ENCODE results near the gene NAT8L. TPM values are rescaled to one million over a fixed set of nuclear protein-coding genes. Genes with fewer than 3 reads are reported as not detected.

NAT8L gene
- under 0.01 and 0.07 TPM in 2 replicates for total RNA-seq

DNA sequence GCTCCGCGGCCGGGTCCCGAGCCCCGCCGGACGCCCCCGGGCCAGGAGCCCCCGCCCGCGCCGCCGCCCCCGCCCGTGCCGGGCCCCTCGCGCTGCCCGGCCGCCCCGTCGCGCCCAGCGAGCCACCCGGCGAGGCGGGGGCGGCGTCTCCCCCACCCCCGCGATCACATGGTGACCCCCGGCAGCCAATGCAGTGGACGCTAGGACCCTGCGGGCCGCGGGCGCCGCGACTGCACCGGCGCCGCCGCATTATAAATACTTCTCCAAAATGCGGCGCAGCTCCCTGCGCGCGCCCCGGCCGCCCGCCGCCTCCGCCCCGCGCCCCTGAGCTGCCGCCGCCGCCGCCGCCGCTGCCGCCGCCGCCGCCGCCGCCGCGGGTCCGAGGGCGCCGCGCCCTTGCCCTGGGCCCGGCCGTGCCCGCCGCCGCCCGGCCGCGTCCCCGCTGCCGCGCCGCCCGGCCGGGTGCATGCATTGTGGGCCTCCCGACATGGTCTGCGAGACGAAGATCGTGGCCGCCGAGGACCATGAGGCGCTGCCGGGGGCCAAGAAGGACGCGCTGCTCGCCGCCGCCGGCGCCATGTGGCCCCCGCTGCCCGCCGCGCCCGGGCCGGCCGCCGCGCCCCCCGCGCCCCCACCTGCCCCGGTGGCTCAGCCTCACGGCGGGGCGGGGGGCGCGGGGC lies at the start of gene NAT8L:
TSS of gene NAT8L (plus strand) at position 282 of the 680 bp plus-strand sequence. CDS start at position 467, 185 bp downstream.

Other genes with a start within 250 kb of the NAT8L start
- gene LETM1, start 203.2 kb upstream of the NAT8L start, total RNA-seq, result 79.4 and 98.5 TPM in 2 replicates
- gene NSD2, start 187.9 kb upstream of the NAT8L start, total RNA-seq, result 127 and 148 TPM in 2 replicates
- gene NELFA, start 50.4 kb upstream of the NAT8L start, total RNA-seq, result 18.5 and 22.8 TPM in 2 replicates
- gene HAUS3, start 182.8 kb downstream of the NAT8L start, total RNA-seq, result 21.5 TPM in 2 replicates
- 3.2 and 5.6 TPM in 2 replicates for gene POLN, start 182.8 kb downstream of the NAT8L start, total RNA-seq
- 52.3 and 53.9 TPM in 2 replicates for gene MXD4, start 202.8 kb downstream of the NAT8L start, total RNA-seq

Measured in thoracic aorta endothelial cell (primary cell).